ENCODE measurements around the gene INTS11. TPM values are rescaled to one million over a fixed set of nuclear protein-coding genes. Genes with fewer than 3 reads are reported as not detected.

Gene INTS11
- polyA plus RNA-seq, 1 donor (not counting 4 experiments of a cell fraction or from before 2014, with no cell fraction given) = 70.4 TPM

- DNase-seq (ENCODE audit: low read depth, low spot score) = no peak
- peaks cover 33% of the 10 kb centered on the region for H3K79me2 ChIP-seq (ENCODE audit: control insufficient read depth, insufficient read depth, low read length)
- H3K4me2 ChIP-seq (ENCODE audit: control insufficient read depth, extremely low read depth, insufficient read depth, low read depth, low read length) = peak overlapping the region; percentile 83
- FAIRE-seq = no peak
- H2AFZ ChIP-seq (ENCODE audit: control insufficient read depth, low read length) = no peak overlapping the region
- H3K9me1 ChIP-seq (ENCODE audit: control insufficient read depth, extremely low read depth, insufficient read depth, low read length) = no peaks in the 10 kb centered on the region
- H3K27me3 ChIP-seq (ENCODE audit: control insufficient read depth, extremely low read depth, insufficient read depth, low read length) = no peaks in the 10 kb centered on the region
- TF ChIP-seq EZH2 (IDR thresholded peaks at IDR 0.05; ENCODE audit: low read length) = no peak
- no peak for TF ChIP-seq CTCF (optimal IDR thresholded peaks at IDR 0.05 in 1 of 3, IDR thresholded peaks at IDR 0.05 in 1 of 3, conservative IDR thresholded peaks at IDR 0.05 in 1 of 3; ENCODE audit: extremely low read depth in 1 of 3, insufficient read depth in 2 of 3, low read length in 3 of 3)
- dilution Hi-C loops (cut with MboI; ENCODE audit: extremely low pct_ligation_motif_present, low sequenced_read_pairs) = no loop called here
- H4K20me1 ChIP-seq (ENCODE audit: control insufficient read depth, extremely low read depth, insufficient read depth, low read length) = peaks cover 8% of the 10 kb centered on the region
- peaks cover 25 to 32% of the 10 kb centered on the region in 2 experiments for H3K36me3 ChIP-seq (ENCODE audit: control insufficient read depth in 2 of 2, extremely low read depth in 1 of 2, insufficient read depth in 2 of 2, low read length in 2 of 2)
- peak overlapping the region; percentile 77 for H3K9ac ChIP-seq (ENCODE audit: control insufficient read depth, extremely low read depth, insufficient read depth, low read length)
- H3K9me3 ChIP-seq (ENCODE audit: control insufficient read depth, low read depth, low read length) = no peaks in the 10 kb centered on the region
- H3K4me3 ChIP-seq (ENCODE audit: control insufficient read depth in 2 of 3, extremely low read depth in 1 of 3, insufficient read depth in 2 of 3, low read depth in 1 of 3, low read length in 3 of 3) = peak overlapping the region; percentile 70 to 85 (median 82)
- H3K4me1 ChIP-seq (ENCODE audit: control insufficient read depth, extremely low read depth, insufficient read depth, low read length) = peaks cover 42% of the 10 kb centered on the region
- H3K27ac ChIP-seq (ENCODE audit: control insufficient read depth, insufficient read depth, low read length) = peak overlapping the region; percentile 63
Measured at GRCh38 chr1:1309251-1310108, 15.0 kb downstream of the INTS11 start.

GRCh38 chr1:1308756-1309250 is 15.7 kb downstream of the INTS11 start:
- H4K20me1 ChIP-seq (ENCODE audit: control insufficient read depth, extremely low read depth, insufficient read depth, low read length) = peaks cover 8% of the 10 kb centered on the region

More at GRCh38 chr1:1308756-1309250, 15.7 kb downstream of the INTS11 start:
- no peaks in the 10 kb centered on the region for H3K27me3 ChIP-seq (ENCODE audit: control insufficient read depth, extremely low read depth, insufficient read depth, low read length)
- peak overlapping the region; percentile 83 for H3K4me2 ChIP-seq (ENCODE audit: control insufficient read depth, extremely low read depth, insufficient read depth, low read depth, low read length)
- peaks cover 19 to 27% of the 10 kb centered on the region in 2 experiments for H3K36me3 ChIP-seq (ENCODE audit: control insufficient read depth in 2 of 2, extremely low read depth in 1 of 2, insufficient read depth in 2 of 2, low read length in 2 of 2)
- dilution Hi-C loops (cut with MboI; ENCODE audit: extremely low pct_ligation_motif_present, low sequenced_read_pairs) = no loop called here
- TF ChIP-seq CTCF (optimal IDR thresholded peaks at IDR 0.05 in 1 of 3, IDR thresholded peaks at IDR 0.05 in 1 of 3, conservative IDR thresholded peaks at IDR 0.05 in 1 of 3; ENCODE audit: extremely low read depth in 1 of 3, insufficient read depth in 2 of 3, low read length in 3 of 3) = no peak
- TF ChIP-seq EZH2 (IDR thresholded peaks at IDR 0.05; ENCODE audit: low read length) = no peak
- no peaks in the 10 kb centered on the region for H3K9me1 ChIP-seq (ENCODE audit: control insufficient read depth, extremely low read depth, insufficient read depth, low read length)
- H3K9ac ChIP-seq (ENCODE audit: control insufficient read depth, extremely low read depth, insufficient read depth, low read length) = peak overlapping the region; percentile 77
- no peak for DNase-seq (ENCODE audit: low read depth, low spot score)
- H3K27ac ChIP-seq (ENCODE audit: control insufficient read depth, insufficient read depth, low read length) = peak overlapping the region; percentile 63
- H3K4me3 ChIP-seq (ENCODE audit: control insufficient read depth in 2 of 3, extremely low read depth in 1 of 3, insufficient read depth in 2 of 3, low read depth in 1 of 3, low read length in 3 of 3) = peak overlapping the region; percentile 70 to 85 (median 82)
- peaks cover 49% of the 10 kb centered on the region for H3K4me1 ChIP-seq (ENCODE audit: control insufficient read depth, extremely low read depth, insufficient read depth, low read length)
- FAIRE-seq = no peak
- no peak overlapping the region for H2AFZ ChIP-seq (ENCODE audit: control insufficient read depth, low read length)
- no peaks in the 10 kb centered on the region for H3K9me3 ChIP-seq (ENCODE audit: control insufficient read depth, low read depth, low read length)
- H3K79me2 ChIP-seq (ENCODE audit: control insufficient read depth, insufficient read depth, low read length) = peaks cover 34% of the 10 kb centered on the region
